K562 (cell line): Measurements from ENCODE around the gene ATCAY. TPM values are rescaled to one million over a fixed set of nuclear protein-coding genes. Genes with fewer than 3 reads are reported as not detected.

Source experiments
- ATF7 ChIP-seq: fragments of 450-650 bp; IDR thresholded peaks from 2 replicates; pipeline ENCODE4 v1.7.1; 2014; ENCODE audit warnings: mild to moderate bottlenecking, moderate library complexity
- BCOR ChIP-seq: fragments of 450-650 bp; IDR thresholded peaks from 2 replicates; pipeline ENCODE4 v1.6.1; 2016
- CAMTA2 ChIP-seq: fragments of 250-450 bp; sonication (Bioruptor Pico); conservative IDR thresholded peaks from 2 replicates; pipeline ENCODE4 v1.5.1; 2022
- CREB1 ChIP-seq, 2 experiments: sonication (generic) in 1 of 2; formaldehyde crosslinking in 1 of 2; IDR thresholded peaks; 2 replicates each; pipeline versions ENCODE4 v1.6.1 to v1.8.0; 2012 to 2022; ENCODE audit warnings: inconsistent platforms in 1 of 2, mild to moderate bottlenecking in 1 of 2, missing genetic modification reagents in 1 of 2, moderate library complexity in 1 of 2
- DDX20 ChIP-seq: fragments of 450-650 bp; IDR thresholded peaks from 2 replicates; pipeline ENCODE4 v1.6.1; 2016; ENCODE audit warnings: missing genetic modification characterization, low read depth, mild to moderate bottlenecking, missing compliant biosample characterization, moderate library complexity
- EP400 ChIP-seq: fragments of 450-650 bp; IDR thresholded peaks from 2 replicates; pipeline ENCODE4 v1.6.1; 2017; ENCODE audit warnings: antibody characterized with exemption, mild to moderate bottlenecking, moderate library complexity
- GATAD2B ChIP-seq: fragments of 450-650 bp; IDR thresholded peaks from 2 replicates; pipeline ENCODE4 v1.6.1; 2017; ENCODE audit warnings: mild to moderate bottlenecking, borderline replicate concordance
- HDAC8 ChIP-seq: fragments of 450-650 bp; IDR thresholded peaks from 2 replicates; pipeline ENCODE4 v1.6.1; 2016; ENCODE audit warnings: mild to moderate bottlenecking, missing genetic modification characterization, moderate library complexity, missing compliant biosample characterization
- HLTF ChIP-seq: fragments of 450-650 bp; IDR thresholded peaks from 2 replicates; pipeline ENCODE4 v1.6.1; 2016
- JUNB ChIP-seq: fragments of 450-650 bp; formaldehyde crosslinking; conservative IDR thresholded peaks from 2 replicates; pipeline ENCODE4 v1.4.0; 2020; ENCODE audit warnings: mild to moderate bottlenecking
- KDM1A ChIP-seq, 2 experiments: fragments of 450-650 bp; IDR thresholded peaks; 2 replicates each; pipeline ENCODE4 v1.6.1; 2016; ENCODE audit warnings: mild to moderate bottlenecking in 2 of 2
- KLF16 ChIP-seq: IDR thresholded peaks from 2 replicates; pipeline ENCODE4 v1.6.1; 2016; ENCODE audit warnings: antibody characterized with exemption
- LARP7 ChIP-seq: fragments of 450-650 bp; IDR thresholded peaks from 2 replicates; pipeline ENCODE4 v1.6.1; 2016
- MTF1 ChIP-seq: fragments of 250-450 bp; sonication (Bioruptor Pico); IDR thresholded peaks from 2 replicates; pipeline ENCODE4 v1.9.0; 2021; ENCODE audit warnings: moderate library complexity, mild to moderate bottlenecking, inconsistent platforms, borderline replicate concordance
- NCOA4 ChIP-seq: fragments of 450-650 bp; IDR thresholded peaks from 2 replicates; pipeline ENCODE4 v1.6.1; 2018; ENCODE audit warnings: mild to moderate bottlenecking; ENCODE audit not compliant: partially characterized antibody
- NONO ChIP-seq, 2 experiments: fragments of 200-400 bp in 1 of 2; fragments of 450-650 bp in 1 of 2; formaldehyde crosslinking in 1 of 2; IDR thresholded peaks; 2 replicates each; pipeline ENCODE4 v1.6.1; 2017; ENCODE audit warnings: low read depth in 2 of 2, mild to moderate bottlenecking in 2 of 2, moderate library complexity in 2 of 2, low read length in 1 of 2
- POLR2G ChIP-seq: fragments of 200-400 bp; formaldehyde crosslinking; IDR thresholded peaks from 2 replicates; pipeline ENCODE4 v1.6.1; 2017; ENCODE audit warnings: low read depth, mild to moderate bottlenecking, antibody characterized with exemption, low read length, moderate library complexity
- RUNX1 ChIP-seq: sonication (generic); IDR thresholded peaks from 2 replicates; pipeline ENCODE4 v1.6.1; 2016; ENCODE audit warnings: antibody characterized with exemption, low read depth
- SNRNP70 ChIP-seq: fragments of 200-400 bp; formaldehyde crosslinking; optimal IDR thresholded peaks from 2 replicates; pipeline ENCODE3; 2017; ENCODE audit warnings: low read depth, low read length
- TBP ChIP-seq: optimal IDR thresholded peaks from 2 replicates; pipeline ENCODE3; 2011; ENCODE audit warnings: low read depth, low read length, improper control_type of control experiment
- TEAD2 ChIP-seq: fragments of 450-650 bp; IDR thresholded peaks from 2 replicates; pipeline ENCODE4 v1.6.1; 2016; ENCODE audit warnings: missing genetic modification characterization, control low read depth, missing compliant biosample characterization
- TSC22D4 ChIP-seq: fragments of 450-650 bp; IDR thresholded peaks from 2 replicates; pipeline ENCODE4 v1.6.1; 2016; ENCODE audit warnings: missing genetic modification characterization, missing biosample characterization, control low read depth
- YBX1 ChIP-seq: fragments of 450-650 bp; IDR thresholded peaks from 2 replicates; pipeline ENCODE4 v1.7.1; 2016; ENCODE audit warnings: mild to moderate bottlenecking
- ZBTB17 ChIP-seq: fragments of 450-650 bp; formaldehyde crosslinking; IDR thresholded peaks from 2 replicates; pipeline ENCODE4 v1.4.0; 2020; ENCODE audit warnings: mild to moderate bottlenecking
- ZC3H11A ChIP-seq: IDR thresholded peaks from 2 replicates; pipeline ENCODE4 v1.6.1; 2012; ENCODE audit warnings: low read depth, low read length, improper control_type of control experiment
- ZNF239 ChIP-seq: fragments of 250-450 bp; sonication (Bioruptor Pico); IDR thresholded peaks from 2 replicates; pipeline ENCODE4 v1.4.0; 2020; ENCODE audit warnings: mild to moderate bottlenecking
- ZNF316 ChIP-seq: fragments of 450-650 bp; IDR thresholded peaks from 2 replicates; pipeline ENCODE4 v1.6.1; 2016
- ZNF444 ChIP-seq: fragments of 250-450 bp; sonication (Bioruptor Pico); IDR thresholded peaks from 2 replicates; pipeline ENCODE4 v1.4.0; 2020; ENCODE audit warnings: mild to moderate bottlenecking, moderate library complexity
- ZNF586 ChIP-seq: fragments of 450-650 bp; formaldehyde crosslinking; conservative IDR thresholded peaks from 2 replicates; pipeline ENCODE4 v1.4.0; 2020; ENCODE audit warnings: mild to moderate bottlenecking, moderate library complexity
- polyA plus RNA-seq, 8 experiments: library from polyadenylated mRNA; depleted of rRNA in 4 of 8; stranded (reverse) in 5 of 8; unstranded in 3 of 8; fragments of >200 nt; fragmentation: Nextera tagmentation in 2 of 8; fragmentation: Illumina TruSeq in 1 of 8; extraction: Ambion mirVana in 2 of 8; extraction: Trizol in 1 of 8; gene quantifications; 2 replicates each; pipeline versions ENCODE4 v1.2.1 to v1.2.3, GENCODE V29; 2011 to 2014; ENCODE audit warnings: inconsistent platforms in 1 of 8, missing spikeins in 1 of 8
- total RNA-seq, 7 experiments: library from RNA; depleted of rRNA in 6 of 7; stranded (reverse); fragments of >200 nt in 6 of 7; fragmentation: Illumina TruSeq in 2 of 7; extraction: Trizol in 2 of 7; gene quantifications; 2 replicates each; pipeline versions ENCODE4 v1.2.1 to v1.2.3, GENCODE V29; 2011 to 2021; ENCODE audit warnings: low replicate concordance in 1 of 7
- TF ChIP-seq, protein P1 (sequence below): sonication (generic); formaldehyde crosslinking; IDR thresholded peaks from 2 replicates; pipeline ENCODE4 v1.4.0; 2020; ENCODE audit warnings: mild to moderate bottlenecking, missing genetic modification reagents
- TF ChIP-seq, protein P2 (sequence below), 2 experiments: fragments of 450-650 bp in 1 of 2; sonication (generic) in 1 of 2; formaldehyde crosslinking in 1 of 2; IDR thresholded peaks in 1 of 2; conservative IDR thresholded peaks in 1 of 2; 2 replicates each; pipeline versions ENCODE4 v1.6.1 to v1.8.1; 2016 to 2023; ENCODE audit warnings: mild to moderate bottlenecking in 2 of 2, moderate library complexity in 2 of 2, inconsistent platforms in 1 of 2, missing genetic modification reagents in 1 of 2

The ATCAY gene
- total and polyA plus RNA-seq, 9 of the 15 experiments (the other 6 are each of a cell fraction or from before 2014, with no cell fraction given), result not detected

GRCh38 chr19:3850320-3850972 lies 30.0 kb upstream of the ATCAY start (continued):
- no peak for TF ChIP-seq NONO (IDR thresholded peaks at IDR 0.05; ENCODE audit: low read depth in 2 of 2, low read length in 1 of 2)
- no peak for TF ChIP-seq TBP
- TF ChIP-seq KLF16, result no peak
- no peak for TF ChIP-seq NCOA4
- no peak for TF ChIP-seq CAMTA2 (CRISPR knock-in tag)
- TF ChIP-seq, protein P1, sequence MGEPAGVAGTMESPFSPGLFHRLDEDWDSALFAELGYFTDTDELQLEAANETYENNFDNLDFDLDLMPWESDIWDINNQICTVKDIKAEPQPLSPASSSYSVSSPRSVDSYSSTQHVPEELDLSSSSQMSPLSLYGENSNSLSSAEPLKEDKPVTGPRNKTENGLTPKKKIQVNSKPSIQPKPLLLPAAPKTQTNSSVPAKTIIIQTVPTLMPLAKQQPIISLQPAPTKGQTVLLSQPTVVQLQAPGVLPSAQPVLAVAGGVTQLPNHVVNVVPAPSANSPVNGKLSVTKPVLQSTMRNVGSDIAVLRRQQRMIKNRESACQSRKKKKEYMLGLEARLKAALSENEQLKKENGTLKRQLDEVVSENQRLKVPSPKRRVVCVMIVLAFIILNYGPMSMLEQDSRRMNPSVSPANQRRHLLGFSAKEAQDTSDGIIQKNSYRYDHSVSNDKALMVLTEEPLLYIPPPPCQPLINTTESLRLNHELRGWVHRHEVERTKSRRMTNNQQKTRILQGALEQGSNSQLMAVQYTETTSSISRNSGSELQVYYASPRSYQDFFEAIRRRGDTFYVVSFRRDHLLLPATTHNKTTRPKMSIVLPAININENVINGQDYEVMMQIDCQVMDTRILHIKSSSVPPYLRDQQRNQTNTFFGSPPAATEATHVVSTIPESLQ, result no peak
- 0 out of 4 replicates have a peak, but pooled peaks of 1 of the 2 experiments have one; percentile 19 for TF ChIP-seq KDM1A (IDR thresholded peaks at IDR 0.05)
- TF ChIP-seq BCOR, result peak; percentile 78
- no peak for TF ChIP-seq HDAC8 (tag)
- TF ChIP-seq JUNB, result 0 out of 2 replicates have a peak, but pooled peaks have one; percentile 6
- no peak for TF ChIP-seq POLR2G
- no peak for TF ChIP-seq ZNF239 (CRISPR knock-in tag)
- TF ChIP-seq TEAD2 (tag), result no peak
- TF ChIP-seq CREB1 (IDR thresholded peaks at IDR 0.05), result 0 out of 2 replicates have a peak, but pooled peaks have one; percentile 16
- TF ChIP-seq CREB1 (CRISPR knock-in tag; IDR thresholded peaks at IDR 0.05), result no peak
- no peak for TF ChIP-seq ZBTB17 (CRISPR knock-in tag)
- TF ChIP-seq MTF1 (CRISPR knock-in tag), result no peak
- TF ChIP-seq, protein P2, sequence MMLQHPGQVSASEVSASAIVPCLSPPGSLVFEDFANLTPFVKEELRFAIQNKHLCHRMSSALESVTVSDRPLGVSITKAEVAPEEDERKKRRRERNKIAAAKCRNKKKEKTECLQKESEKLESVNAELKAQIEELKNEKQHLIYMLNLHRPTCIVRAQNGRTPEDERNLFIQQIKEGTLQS (IDR thresholded peaks at IDR 0.05), result peak; percentile 93
- TF ChIP-seq, protein P2 (CRISPR knock-in tag; conservative IDR thresholded peaks at IDR 0.05), result no peak
- no peak for TF ChIP-seq ZNF586 (CRISPR knock-in tag)
- no peak for TF ChIP-seq GATAD2B
- no peak for TF ChIP-seq ZNF316
- TF ChIP-seq TSC22D4 (tag), result no peak
- no peak for TF ChIP-seq ZNF444
- no peak for TF ChIP-seq LARP7
- no peak for TF ChIP-seq HLTF
- TF ChIP-seq ATF7, result peak; percentile 79
- TF ChIP-seq DDX20 (tag), result no peak
- no peak for TF ChIP-seq RUNX1
- TF ChIP-seq EP400, result no peak
- no peak for TF ChIP-seq YBX1
- no peak for TF ChIP-seq SNRNP70
- no peak for TF ChIP-seq ZC3H11A
